Activated T-helper 17 cell treated with anti-CD3 and anti-CD28 coated beads, Interleukin-2, amount 50 U/mL, for 72 hours (primary cell): Measurements from ENCODE around the gene ARCN1. TPM values are rescaled to one million over a fixed set of nuclear protein-coding genes. Genes with fewer than 3 reads are reported as not detected.

Source experiments
- ATAC-seq: fragments of 150-1000 bp; cut with Tn5 transposase; replicated peaks from 2 replicates; pipeline ENCODE4 v1.10.0; 2021; ENCODE audit warnings: mild to moderate bottlenecking, moderate library complexity
- H3K27ac Mint-ChIP-seq: one replicate; pipeline ENCODE4 v1.8.0; 2022; ENCODE audit warnings: mixed read lengths
- H3K27me3 Mint-ChIP-seq: one replicate; pipeline ENCODE4 v1.8.0; 2022; ENCODE audit warnings: mixed read lengths
- H3K36me3 Mint-ChIP-seq: one replicate; pipeline ENCODE4 v1.8.0; 2022; ENCODE audit warnings: low read depth, mild to moderate bottlenecking, mixed read lengths
- H3K4me1 Mint-ChIP-seq: one replicate; pipeline ENCODE4 v1.8.0; 2022; ENCODE audit warnings: mixed read lengths
- H3K4me3 Mint-ChIP-seq: one replicate; pipeline ENCODE4 v1.8.0; 2022; ENCODE audit warnings: mild to moderate bottlenecking, mixed read lengths
- H3K9me3 Mint-ChIP-seq: one replicate; pipeline ENCODE4 v1.8.0; 2022; ENCODE audit warnings: mixed read lengths
- total RNA-seq, 2 donors: library from RNA; stranded (reverse); gene quantifications; one replicate each; pipeline ENCODE4 v1.2.3, GENCODE V29; 2022

ARCN1 gene
- total RNA-seq, 2 donors from 2014 or later, result 143 to 155 TPM

DNA sequence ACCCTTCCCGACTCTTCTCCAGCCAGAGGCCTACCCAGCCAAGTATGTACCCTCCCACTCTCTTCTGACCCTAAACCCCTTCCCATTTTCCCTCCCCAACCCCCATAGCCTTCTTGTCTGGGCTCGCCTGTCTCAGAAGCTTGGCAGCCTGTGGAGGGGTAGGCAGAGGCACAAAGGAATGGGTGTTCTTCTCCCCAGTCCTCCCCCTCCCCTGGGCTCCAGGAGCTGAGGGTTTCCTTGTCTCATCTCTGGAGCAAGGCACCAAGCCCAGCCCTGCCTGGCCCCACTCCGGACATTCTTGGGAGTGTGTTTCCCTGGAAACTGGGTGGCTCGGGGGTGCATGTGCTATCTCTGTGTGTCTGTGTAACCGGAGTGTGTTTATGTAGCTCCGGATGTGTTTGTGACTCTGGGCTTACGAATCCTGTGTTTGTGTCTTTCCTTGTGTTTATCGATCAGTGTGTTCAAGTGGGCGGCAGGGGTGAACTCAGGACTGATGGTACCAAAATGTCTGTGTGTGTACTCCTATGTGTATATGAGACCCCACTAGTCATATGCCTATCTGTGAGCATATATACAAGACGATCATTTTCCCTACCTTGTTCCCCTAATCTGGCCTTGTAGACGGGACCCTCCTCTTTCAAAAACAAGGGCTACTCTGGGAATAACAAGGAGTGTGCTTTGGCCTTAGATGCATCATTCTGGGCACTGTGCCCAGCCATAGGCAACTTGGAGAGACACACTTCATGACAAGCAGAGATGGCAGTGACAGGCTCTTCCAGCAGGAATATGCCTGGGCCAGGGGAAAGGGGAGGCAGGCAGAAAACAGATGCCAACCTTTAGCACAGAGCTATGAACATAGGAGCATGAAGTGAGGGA lies 46.1 kb downstream of the ARCN1 start:
- H3K4me1 Mint-ChIP-seq, result peaks cover 7% of the 10 kb centered on the region
- no peak overlapping the region for H3K4me3 Mint-ChIP-seq
- no peaks in the 10 kb centered on the region for H3K9me3 Mint-ChIP-seq
- peaks cover 6% of the 10 kb centered on the region for H3K36me3 Mint-ChIP-seq
- no peak for ATAC-seq
- no peak overlapping the region for H3K27ac Mint-ChIP-seq
- peaks cover 14% of the 10 kb centered on the region for H3K27me3 Mint-ChIP-seq

DNA sequence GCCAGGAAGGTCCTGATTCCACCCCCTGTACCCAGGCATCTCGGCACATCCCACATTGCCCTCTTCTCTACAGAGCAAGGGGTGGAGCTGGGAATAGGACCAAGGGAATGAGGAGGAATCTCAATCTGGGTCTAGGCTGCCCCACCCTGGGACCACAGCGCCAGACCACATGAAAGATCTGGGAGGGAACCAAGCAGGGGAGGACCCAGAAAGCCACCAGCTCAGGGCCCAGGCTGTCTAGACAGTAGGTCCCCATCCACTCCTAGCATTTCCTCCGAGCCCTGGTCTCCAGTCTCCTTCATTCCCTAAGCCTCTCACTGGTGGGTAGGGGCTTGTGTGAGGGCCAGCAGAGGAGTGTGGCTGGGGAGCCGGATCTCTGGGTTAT lies 46.8 kb downstream of the ARCN1 start:
- peaks cover 6% of the 10 kb centered on the region for H3K36me3 Mint-ChIP-seq
- no peak for ATAC-seq
- H3K27me3 Mint-ChIP-seq, result peaks cover 14% of the 10 kb centered on the region
- no peak overlapping the region for H3K4me3 Mint-ChIP-seq
- no peak overlapping the region for H3K27ac Mint-ChIP-seq
- no peaks in the 10 kb centered on the region for H3K9me3 Mint-ChIP-seq
- peaks cover 7% of the 10 kb centered on the region for H3K4me1 Mint-ChIP-seq

- H3K36me3 Mint-ChIP-seq, result peaks cover 6% of the 10 kb centered on the region
- H3K4me3 Mint-ChIP-seq, result no peak overlapping the region
- H3K27me3 Mint-ChIP-seq, result peaks cover 14% of the 10 kb centered on the region
- peaks cover 7% of the 10 kb centered on the region for H3K4me1 Mint-ChIP-seq
- H3K9me3 Mint-ChIP-seq, result no peaks in the 10 kb centered on the region
- ATAC-seq, result no peak
- H3K27ac Mint-ChIP-seq, result no peak overlapping the region
These were observed 47.4 kb downstream of the ARCN1 start for GRCh38 chr11:118619444-118620197.

GRCh38 chr11:118620529-118621070 lies 48.4 kb downstream of the ARCN1 start:
- Mint-ChIP-seq H3K4me3 (peak overlapping the region; percentile 66), H3K27ac (no peak overlapping the region), H3K4me1 (peaks cover 7% of the 10 kb centered on the region), H3K9me3 (no peaks in the 10 kb centered on the region), H3K27me3 (peaks cover 14% of the 10 kb centered on the region), H3K36me3 (peaks cover 6% of the 10 kb centered on the region)
- no peak for ATAC-seq

DNA sequence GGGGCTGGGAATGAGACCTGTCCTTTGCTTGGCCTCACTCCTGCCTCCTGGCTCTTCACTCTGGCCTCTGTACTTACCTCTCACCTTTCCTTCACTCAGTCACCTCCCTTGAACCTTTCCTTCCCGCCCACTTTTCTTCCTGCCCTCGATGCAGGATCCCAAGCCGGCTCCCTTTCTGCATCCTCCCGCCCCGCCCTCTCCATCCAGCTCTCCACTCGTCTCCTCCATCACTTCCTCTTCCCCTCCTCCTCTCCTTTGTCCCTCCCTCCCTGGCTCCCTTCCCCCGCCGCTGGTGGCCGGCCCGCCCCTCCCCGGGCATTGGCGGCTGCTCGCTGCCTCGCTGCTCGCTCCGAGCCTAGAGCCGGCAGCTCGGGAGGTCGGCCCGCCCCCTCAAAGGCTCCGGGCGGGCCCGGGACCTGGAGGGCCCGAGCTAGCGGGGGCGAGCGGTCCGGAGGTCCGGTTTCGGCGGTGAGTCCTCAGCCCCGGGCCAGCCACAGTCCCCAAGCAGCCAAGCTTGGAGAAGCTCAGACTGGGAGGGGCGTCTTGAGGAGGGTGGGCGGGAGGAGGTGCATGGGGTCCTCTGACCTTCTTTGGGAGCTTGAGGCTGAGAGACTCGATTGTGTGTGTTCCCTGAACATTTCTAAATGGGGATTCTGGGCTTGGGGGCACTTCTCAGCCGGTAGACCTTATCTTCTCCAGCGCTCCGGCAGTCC lies 49.0 kb downstream of the ARCN1 start:
- Mint-ChIP-seq H3K4me1 (peaks cover 7% of the 10 kb centered on the region), H3K4me3 (peak overlapping the region; percentile 66), H3K9me3 (no peaks in the 10 kb centered on the region), H3K27me3 (peaks cover 14% of the 10 kb centered on the region), H3K36me3 (peaks cover 4% of the 10 kb centered on the region), H3K27ac (no peak overlapping the region)
- ATAC-seq, result peak; percentile 58

- Mint-ChIP-seq H3K9me3 (no peaks in the 10 kb centered on the region), H3K4me1 (peaks cover 7% of the 10 kb centered on the region), H3K27ac (no peak overlapping the region), H3K4me3 (peak overlapping the region; percentile 66), H3K27me3 (peaks cover 14% of the 10 kb centered on the region), H3K36me3 (no peaks in the 10 kb centered on the region)
- no peak for ATAC-seq
These were observed 49.7 kb downstream of the ARCN1 start for GRCh38 chr11:118621784-118622375.

- Mint-ChIP-seq H3K4me1 (peaks cover 7% of the 10 kb centered on the region), H3K4me3 (no peak overlapping the region), H3K27me3 (peaks cover 14% of the 10 kb centered on the region), H3K9me3 (no peaks in the 10 kb centered on the region), H3K36me3 (no peaks in the 10 kb centered on the region), H3K27ac (no peak overlapping the region)
- no peak for ATAC-seq
These were observed 50.4 kb downstream of the ARCN1 start for GRCh38 chr11:118622376-118623268.

GRCh38 chr11:118623269-118623655 lies 51.1 kb downstream of the ARCN1 start:
- H3K27me3 Mint-ChIP-seq, result peaks cover 14% of the 10 kb centered on the region
- no peaks in the 10 kb centered on the region for H3K36me3 Mint-ChIP-seq
- no peaks in the 10 kb centered on the region for H3K9me3 Mint-ChIP-seq
- H3K27ac Mint-ChIP-seq, result no peak overlapping the region
- H3K4me1 Mint-ChIP-seq, result peaks cover 7% of the 10 kb centered on the region
- no peak overlapping the region for H3K4me3 Mint-ChIP-seq
- ATAC-seq, result no peak

GRCh38 chr11:118625036-118625690 lies 53.0 kb downstream of the ARCN1 start:
- Mint-ChIP-seq H3K27ac (no peak overlapping the region), H3K9me3 (no peaks in the 10 kb centered on the region), H3K4me3 (no peak overlapping the region), H3K36me3 (no peaks in the 10 kb centered on the region), H3K4me1 (no peaks in the 10 kb centered on the region), H3K27me3 (peaks cover 8% of the 10 kb centered on the region)
- no peak for ATAC-seq

GRCh38 chr11:118625976-118626375 lies 53.8 kb downstream of the ARCN1 start:
- no peak for ATAC-seq
- no peaks in the 10 kb centered on the region for H3K9me3 Mint-ChIP-seq
- no peak overlapping the region for H3K27ac Mint-ChIP-seq
- H3K36me3 Mint-ChIP-seq, result no peaks in the 10 kb centered on the region
- no peaks in the 10 kb centered on the region for H3K4me1 Mint-ChIP-seq
- no peak overlapping the region for H3K4me3 Mint-ChIP-seq
- H3K27me3 Mint-ChIP-seq, result peaks cover 6% of the 10 kb centered on the region

- Mint-ChIP-seq H3K36me3 (no peaks in the 10 kb centered on the region), H3K27ac (no peak overlapping the region), H3K9me3 (no peaks in the 10 kb centered on the region), H3K4me1 (no peaks in the 10 kb centered on the region), H3K4me3 (no peak overlapping the region), H3K27me3 (no peaks in the 10 kb centered on the region)
- ATAC-seq, result no peak
These were observed 55.4 kb downstream of the ARCN1 start for GRCh38 chr11:118627566-118627965.

DNA sequence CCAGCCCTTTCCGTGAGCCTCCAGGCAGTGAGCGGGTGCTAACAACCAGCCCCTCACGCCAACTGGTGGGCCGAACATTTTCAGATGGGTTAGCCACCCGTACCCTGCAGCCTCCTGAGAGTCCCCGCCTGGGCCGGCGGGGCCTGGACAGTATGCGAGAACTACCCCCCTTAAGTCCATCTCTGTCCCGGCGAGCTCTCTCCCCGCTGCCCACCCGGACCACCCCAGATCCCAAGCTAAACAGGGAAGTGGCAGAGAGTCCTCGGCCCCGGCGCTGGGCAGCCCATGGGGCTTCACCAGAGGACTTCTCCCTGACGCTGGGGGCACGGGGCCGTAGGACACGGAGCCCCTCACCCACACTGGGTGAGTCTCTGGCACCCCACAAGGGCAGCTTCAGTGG lies 55.8 kb downstream of the ARCN1 start:
- no peaks in the 10 kb centered on the region for H3K36me3 Mint-ChIP-seq
- H3K27ac Mint-ChIP-seq, result no peak overlapping the region

GRCh38 chr11:118628432-118628831 lies 56.2 kb downstream of the ARCN1 start:
- Mint-ChIP-seq H3K4me3 (no peak overlapping the region), H3K27me3 (no peaks in the 10 kb centered on the region), H3K27ac (no peak overlapping the region), H3K9me3 (no peaks in the 10 kb centered on the region), H3K36me3 (no peaks in the 10 kb centered on the region), H3K4me1 (no peaks in the 10 kb centered on the region)
- no peak for ATAC-seq

More for the DNA sequence above, 55.8 kb downstream of the ARCN1 start:
- Mint-ChIP-seq H3K4me3 (no peak overlapping the region), H3K27me3 (no peaks in the 10 kb centered on the region), H3K4me1 (no peaks in the 10 kb centered on the region), H3K9me3 (no peaks in the 10 kb centered on the region)
- no peak for ATAC-seq
